Tibial nerve (tissue), 4 donors: ENCODE data around the gene ZNF611.

Experiments
- EP300 ChIP-seq, 2 donors: sonication (generic); formaldehyde crosslinking; IDR thresholded peaks; one replicate each; pipeline ENCODE4 v1.6.1; 2017; ENCODE audit warnings: antibody characterized with exemption in 2 of 2, mild to moderate bottlenecking in 1 of 2
- POLR2A ChIP-seq, 2 donors: fragments of 450-650 bp; IDR thresholded peaks; one replicate each; pipeline ENCODE4 v1.6.1; 2017; ENCODE audit warnings: antibody characterized with exemption in 2 of 2, mild to moderate bottlenecking in 2 of 2, moderate library complexity in 2 of 2
- TF ChIP-seq, protein P1 (sequence below), 5 experiments: fragments of 200-600 bp in 3 of 5; fragments of 450-650 bp in 2 of 5; sonication (generic) in 3 of 5; IDR thresholded peaks; one replicate each; pipeline ENCODE4 v1.5.1; 2016 to 2019; ENCODE audit warnings: antibody characterized with exemption in 5 of 5, mild to moderate bottlenecking in 3 of 5, moderate library complexity in 2 of 5

DNA sequence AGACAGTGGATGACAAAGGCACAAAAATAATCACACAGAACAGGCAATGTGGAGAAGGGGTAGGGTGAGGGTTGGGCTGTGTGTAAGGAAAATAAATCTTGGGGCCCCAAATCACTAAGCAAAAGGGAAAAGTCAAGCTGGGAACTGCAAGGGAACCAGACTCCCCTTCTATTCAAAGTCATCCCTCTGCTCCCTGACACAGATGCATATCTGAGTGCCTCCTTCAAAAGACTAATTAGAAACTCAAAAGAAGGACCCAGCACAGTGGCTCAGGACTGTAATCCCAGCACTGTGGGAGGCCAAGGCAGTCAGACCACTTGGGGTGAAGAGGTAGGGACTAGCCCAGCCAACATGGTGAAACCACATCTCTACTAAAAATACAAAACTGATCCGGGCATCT is 18.3 kb downstream of the ZNF611 start:
- TF ChIP-seq, protein P1, sequence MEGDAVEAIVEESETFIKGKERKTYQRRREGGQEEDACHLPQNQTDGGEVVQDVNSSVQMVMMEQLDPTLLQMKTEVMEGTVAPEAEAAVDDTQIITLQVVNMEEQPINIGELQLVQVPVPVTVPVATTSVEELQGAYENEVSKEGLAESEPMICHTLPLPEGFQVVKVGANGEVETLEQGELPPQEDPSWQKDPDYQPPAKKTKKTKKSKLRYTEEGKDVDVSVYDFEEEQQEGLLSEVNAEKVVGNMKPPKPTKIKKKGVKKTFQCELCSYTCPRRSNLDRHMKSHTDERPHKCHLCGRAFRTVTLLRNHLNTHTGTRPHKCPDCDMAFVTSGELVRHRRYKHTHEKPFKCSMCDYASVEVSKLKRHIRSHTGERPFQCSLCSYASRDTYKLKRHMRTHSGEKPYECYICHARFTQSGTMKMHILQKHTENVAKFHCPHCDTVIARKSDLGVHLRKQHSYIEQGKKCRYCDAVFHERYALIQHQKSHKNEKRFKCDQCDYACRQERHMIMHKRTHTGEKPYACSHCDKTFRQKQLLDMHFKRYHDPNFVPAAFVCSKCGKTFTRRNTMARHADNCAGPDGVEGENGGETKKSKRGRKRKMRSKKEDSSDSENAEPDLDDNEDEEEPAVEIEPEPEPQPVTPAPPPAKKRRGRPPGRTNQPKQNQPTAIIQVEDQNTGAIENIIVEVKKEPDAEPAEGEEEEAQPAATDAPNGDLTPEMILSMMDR (IDR thresholded peaks at IDR 0.05) = no peak
- TF ChIP-seq POLR2A (IDR thresholded peaks at IDR 0.05) = no peak
- no peak for TF ChIP-seq EP300 (IDR thresholded peaks at IDR 0.05)
